GDM1 (cell line): ENCODE results near the gene GALNT18.

Source experiments
- DNase-seq: peaks from one replicate; lab custom pipeline; 2025; lab: John Stamatoyannopoulos, UW

GALNT18 gene

DNA sequence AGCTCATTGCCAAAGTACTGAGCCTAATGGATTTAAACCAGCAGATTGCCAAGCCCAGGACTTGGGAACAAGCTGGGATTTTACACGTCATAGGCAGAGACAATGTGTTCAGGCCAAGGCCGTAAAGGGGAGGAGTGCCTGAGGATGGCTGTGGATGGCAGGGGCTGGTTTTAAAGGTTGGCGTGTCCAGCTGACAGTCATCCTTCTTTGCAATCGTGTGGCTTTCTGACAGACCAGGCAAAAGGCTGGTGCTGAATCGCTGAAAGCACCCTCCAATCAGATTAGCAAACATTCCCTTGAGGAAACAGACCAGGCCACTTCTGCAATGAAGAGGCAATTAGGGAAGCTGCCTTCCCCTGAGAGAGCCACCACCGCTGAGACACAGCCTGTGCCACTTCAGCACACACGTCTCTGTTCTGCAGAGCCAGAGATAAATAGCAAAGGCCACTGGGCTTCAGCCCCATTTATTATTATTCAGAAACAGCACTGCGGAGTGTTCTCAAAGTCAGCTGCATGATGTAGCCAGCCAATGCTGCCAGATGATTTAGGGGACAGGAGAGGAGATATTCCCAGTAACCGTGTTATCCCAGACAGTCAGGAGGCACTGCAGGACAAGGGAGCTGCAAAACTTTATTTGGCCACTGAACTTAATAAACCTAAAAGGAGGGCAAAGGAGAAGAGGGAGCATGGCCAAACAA lies 214.6 kb downstream of the GALNT18 start:
- peak; percentile 43 for DNase-seq

- DNase-seq, result no peak
Measured at GRCh38 chr11:11406652-11407051, 215.2 kb downstream of the GALNT18 start.

- no peak for DNase-seq
Measured at GRCh38 chr11:11403763-11404725, 217.8 kb downstream of the GALNT18 start.

DNA sequence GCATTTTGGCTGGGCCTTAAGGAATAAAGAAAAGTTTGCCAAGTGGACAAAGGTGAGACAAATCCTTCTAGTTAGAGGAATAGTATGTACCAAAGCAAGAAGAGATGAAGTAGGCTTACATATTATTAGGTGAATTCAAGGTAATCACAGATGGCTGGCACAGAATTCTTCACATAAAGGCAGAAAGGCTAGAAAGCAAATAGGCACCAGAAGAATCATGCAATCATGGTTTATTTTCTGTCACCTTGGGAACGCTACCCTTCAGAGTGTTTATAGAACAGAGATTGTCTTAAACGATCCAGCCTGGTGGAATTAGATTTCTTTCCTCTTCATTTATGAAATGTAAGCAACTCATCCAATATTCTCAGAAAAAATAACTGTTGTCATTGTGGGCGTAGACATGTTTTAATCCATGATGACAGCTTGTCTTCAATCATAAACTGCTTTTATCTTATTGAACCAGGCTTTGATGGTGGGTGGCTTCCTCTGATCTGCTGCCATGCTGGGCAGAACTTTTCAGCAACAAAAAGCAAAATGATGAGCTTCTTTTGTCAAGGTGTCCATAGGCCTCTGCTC lies 219.8 kb downstream of the GALNT18 start:
- DNase-seq, result no peak

GRCh38 chr11:11400635-11401232 lies 221.1 kb downstream of the GALNT18 start:
- DNase-seq, result no peak

GRCh38 chr11:11400121-11400520 lies 221.7 kb downstream of the GALNT18 start:
- DNase-seq, result no peak

DNA sequence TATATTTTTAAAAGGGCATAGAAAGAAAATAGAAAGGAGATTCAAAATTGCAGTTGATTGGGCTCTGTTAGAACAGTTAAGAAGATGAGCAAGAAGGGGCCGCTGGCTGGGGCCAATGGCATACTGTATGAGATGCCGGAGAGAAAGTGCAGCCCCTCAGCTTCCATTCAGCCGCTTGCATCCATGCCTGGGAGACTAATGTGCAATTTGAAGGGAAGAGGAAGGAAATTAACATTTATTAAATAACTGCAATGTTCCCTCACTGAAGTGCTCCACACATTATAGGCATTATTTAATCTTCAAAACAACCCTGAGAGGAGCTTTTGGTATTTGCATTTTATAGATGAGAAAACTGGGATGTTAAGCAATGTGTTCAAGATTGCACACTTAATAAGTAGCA lies 224.0 kb downstream of the GALNT18 start:
- no peak for DNase-seq

- DNase-seq, result no peak
Measured at GRCh38 chr11:11397036-11397415, 224.8 kb downstream of the GALNT18 start.

GRCh38 chr11:11396301-11397035 lies 225.3 kb downstream of the GALNT18 start:
- DNase-seq, result no peak

- DNase-seq, result no peak
Measured at GRCh38 chr11:11395126-11395525, 226.7 kb downstream of the GALNT18 start.

DNA sequence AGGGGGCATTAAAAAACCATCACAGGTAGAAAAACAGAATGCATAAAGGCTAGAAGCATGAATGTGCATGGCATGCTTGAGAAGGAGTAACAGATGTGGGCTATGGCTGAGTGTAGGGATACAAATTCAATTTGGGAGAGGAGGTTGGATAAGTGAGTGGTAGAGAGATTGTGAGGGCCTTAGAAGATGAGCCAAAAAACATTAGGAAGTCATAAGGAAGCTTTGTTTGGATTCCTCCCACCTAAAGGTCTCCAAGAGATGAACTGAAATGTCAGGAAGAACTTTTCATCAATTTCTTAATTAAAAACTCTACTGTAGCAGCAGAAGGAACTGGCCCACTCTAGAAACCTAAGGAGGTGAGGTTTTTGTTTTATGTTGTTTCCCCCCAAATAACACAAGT lies 227.6 kb downstream of the GALNT18 start:
- DNase-seq, result no peak

DNA sequence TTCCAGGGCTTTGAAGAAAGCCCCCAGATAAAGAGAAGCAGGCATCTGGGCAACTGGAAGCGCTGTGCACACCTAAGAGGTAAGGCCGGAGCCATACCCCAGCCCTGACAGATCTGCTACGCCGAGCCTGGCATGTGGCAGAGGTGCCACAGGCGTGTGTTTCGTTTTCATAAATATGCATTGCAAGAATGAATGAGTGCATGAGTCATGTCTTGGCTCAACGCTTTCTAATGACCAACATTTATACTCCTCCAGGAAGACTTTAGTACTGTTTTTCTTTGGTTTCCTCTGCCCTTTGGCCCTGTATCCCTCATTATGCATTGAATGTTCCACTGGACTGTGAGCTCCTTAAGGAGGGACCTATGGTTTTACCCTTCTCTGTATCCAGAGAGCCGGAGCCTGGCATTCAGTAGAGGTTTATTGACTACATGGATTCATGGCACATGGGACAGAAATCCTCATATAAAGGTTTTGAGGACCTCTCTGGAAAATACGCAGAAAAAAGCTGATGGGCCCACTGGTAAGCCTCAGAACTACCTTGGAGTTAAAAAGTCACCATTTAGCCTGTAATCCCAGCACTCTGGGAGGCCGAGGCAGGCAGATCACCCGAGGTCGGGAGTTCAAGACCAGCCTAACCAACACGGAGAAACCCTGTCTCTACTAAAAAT lies 229.9 kb downstream of the GALNT18 start:
- DNase-seq, result no peak

GRCh38 chr11:11391169-11391568 lies 230.6 kb downstream of the GALNT18 start:
- DNase-seq, result no peak

DNA sequence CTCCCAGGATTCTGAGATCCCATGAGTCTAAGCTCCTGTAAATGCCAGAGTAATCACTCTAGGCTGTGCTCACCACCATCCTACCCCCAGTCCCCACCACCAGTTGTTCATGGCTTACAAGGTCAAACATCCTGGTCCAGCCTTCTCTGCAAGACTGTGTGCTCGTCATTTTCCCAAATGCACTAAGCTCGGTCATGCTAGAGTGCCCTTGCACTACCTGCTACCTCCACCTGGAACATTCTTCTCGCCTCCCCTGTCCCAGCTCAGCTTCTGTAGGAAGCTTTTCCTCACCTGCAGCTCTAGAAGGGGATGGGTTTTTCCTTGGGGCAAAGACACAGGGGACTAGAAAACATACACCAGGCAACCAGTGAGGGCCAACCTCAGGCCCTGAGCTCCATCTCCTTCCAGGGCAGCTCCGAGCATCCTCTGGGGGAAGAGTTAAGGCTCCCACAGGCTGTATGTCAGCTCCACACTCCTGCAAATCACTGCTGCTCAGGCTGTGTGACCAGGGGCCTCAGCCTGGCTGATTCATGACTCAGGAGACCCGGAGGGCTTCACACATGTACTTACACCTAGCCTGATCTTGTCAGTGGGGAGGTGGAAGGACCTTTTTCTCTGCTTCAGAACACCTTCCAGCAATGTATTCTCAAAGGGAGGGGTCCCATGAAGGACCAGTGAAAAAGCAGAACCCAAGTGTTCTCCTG lies 231.6 kb downstream of the GALNT18 start:
- DNase-seq, result no peak

DNA sequence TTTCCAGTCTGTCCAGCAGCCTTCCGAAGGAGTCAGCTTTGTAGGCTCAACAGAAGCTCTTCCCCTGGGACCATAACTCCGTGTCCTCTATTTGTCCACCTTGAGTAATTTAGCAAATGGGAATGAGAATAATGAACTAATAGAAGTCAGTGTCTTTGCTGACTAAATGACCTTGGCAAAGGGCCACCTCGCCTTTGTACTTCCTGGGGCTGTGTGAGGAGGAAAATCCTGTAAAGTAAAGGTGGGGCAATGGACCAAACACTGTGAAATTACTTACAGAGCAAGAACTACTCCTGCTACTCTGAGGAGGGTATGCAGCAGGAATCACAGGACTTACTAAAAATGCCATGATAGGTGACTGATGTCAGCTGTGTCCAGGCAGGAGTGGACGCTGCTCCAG lies 232.6 kb downstream of the GALNT18 start:
- no peak for DNase-seq

GRCh38 chr11:11387622-11388305 lies 234.0 kb downstream of the GALNT18 start:
- DNase-seq, result no peak

DNA sequence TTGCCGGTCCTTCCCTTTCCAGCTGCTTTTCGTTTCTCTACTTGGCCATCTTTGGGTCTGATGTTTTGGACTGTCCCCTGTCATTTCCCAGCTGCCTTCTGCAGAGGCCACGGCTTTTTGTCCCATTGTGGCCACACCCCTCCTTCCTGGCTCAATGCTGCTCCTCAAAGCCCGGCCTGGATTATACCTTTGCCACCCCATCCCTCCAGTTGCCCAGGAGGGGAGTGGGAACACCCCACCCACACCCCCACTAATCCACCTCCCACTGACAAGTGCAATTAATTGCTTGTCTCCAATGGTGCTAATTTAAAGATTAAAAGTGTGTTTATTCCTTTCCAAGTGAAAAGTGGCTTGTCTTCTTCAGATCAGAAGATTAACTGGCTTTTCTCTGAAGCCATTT lies 234.6 kb downstream of the GALNT18 start:
- DNase-seq, result no peak

DNA sequence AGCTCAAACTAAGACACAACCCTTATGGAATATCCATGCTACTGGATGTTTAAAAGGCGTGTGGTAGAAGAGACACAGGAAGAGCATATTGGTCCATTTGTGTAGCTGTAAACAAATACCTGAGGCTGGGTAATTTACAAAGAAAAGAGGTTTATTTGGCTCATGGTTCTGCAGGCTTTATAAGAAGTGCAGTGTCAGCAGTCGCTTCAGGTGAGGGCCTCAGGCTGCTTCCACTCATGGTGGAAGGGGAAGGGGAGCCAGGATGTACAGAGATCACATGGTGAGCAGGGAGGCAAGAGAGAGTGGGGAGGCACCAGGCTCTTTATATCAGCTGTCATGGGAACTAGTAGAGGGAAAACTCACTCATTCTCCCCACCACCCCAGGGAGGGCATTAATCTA lies 237.0 kb downstream of the GALNT18 start:
- no peak for DNase-seq

DNA sequence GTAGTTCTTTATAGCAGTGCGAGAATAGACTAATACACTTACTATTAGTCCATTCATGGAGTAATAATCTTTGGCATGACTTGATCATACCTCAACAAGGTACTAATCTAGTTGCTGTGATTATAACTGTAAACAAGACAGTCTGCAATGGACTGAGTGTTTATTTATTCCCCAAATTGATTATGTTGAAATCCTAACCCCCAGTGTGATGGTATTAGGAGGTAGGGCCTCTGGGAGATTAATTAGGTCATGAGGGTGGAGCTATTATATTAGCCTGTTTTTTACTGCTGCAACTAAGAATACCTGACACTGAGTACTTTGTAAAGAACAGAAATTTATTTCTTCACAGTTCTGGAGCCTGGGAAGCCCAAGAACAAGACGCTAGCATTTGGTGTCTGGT lies 237.8 kb downstream of the GALNT18 start:
- DNase-seq, result no peak
